K562 (cell line): ENCODE results near the gene SPDL1. TPM values are rescaled to one million over a fixed set of nuclear protein-coding genes. Genes with fewer than 3 reads are reported as not detected.

Source experiments
- ATAC-seq: fragments of 200-7000 bp; cut with Tn5 transposase; 3 replicates; pipeline ENCODE4 v1.9.1; 2020; ENCODE audit warnings: moderate library complexity
- BruUV-seq: library from RNA; stranded (reverse); fragments of 400-500 nt; replicated peaks from 2 replicates; lab custom pipeline; 2021; lab: Mats Ljungman, UMichigan
- CTCF ChIA-PET: fragments of 300-600 bp; formaldehyde crosslinking; extraction: SDS; loops from one replicate; lab custom pipeline; 2021; ENCODE audit warnings: low intra/inter-chr PET ratio; lab: Yijun Ruan, JAX
- POLR2A ChIA-PET: fragments of 300-600, 350-650 bp; sonication (Branson Sonifier 250); formaldehyde crosslinking; extraction: SDS; loops from one replicate; lab custom pipeline; 2021; ENCODE audit warnings: antibody characterized with exemption, inconsistent platforms; lab: Yijun Ruan, JAX
- DNase-seq, 4 experiments: peaks; one replicate each; pipeline versions ENCODE4 v3.0.0 to v3.0.0-alpha.2; 2011 to 2018; ENCODE audit warnings: low spot score in 3 of 4, mixed read lengths in 3 of 4; ENCODE audit errors: extremely low read depth in 1 of 4
- FAIRE-seq: peaks from 2 replicates; lab custom pipeline; 2011; peaks lifted over from hg19 to GRCh38; lab: Jason Lieb, UNC
- H2AFZ ChIP-seq: 2 replicates; pipeline ENCODE4 v1.6.0; 2011; ENCODE audit warnings: low read depth, low read length, control low read depth, inconsistent platforms
- H3K27ac ChIP-seq: fragments of 200-600 bp; 3 replicates; pipeline ENCODE4 v1.8.0; 2011; ENCODE audit warnings: low read depth, mild to moderate bottlenecking, control low read depth, inconsistent platforms, low read length, moderate library complexity, mixed read lengths; ENCODE audit errors: extremely low read depth
- H3K27me3 ChIP-seq, 2 experiments: fragments of 300-600 bp in 1 of 2; 2 replicates in 1 of 2; 3 replicates in 1 of 2; pipeline versions ENCODE4 v1.6.0 to v1.8.0; 2011; ENCODE audit warnings: inconsistent platforms in 2 of 2, low read length in 2 of 2, mild to moderate bottlenecking in 1 of 2, mixed read lengths in 1 of 2, moderate library complexity in 1 of 2; ENCODE audit not compliant: control insufficient read depth in 2 of 2, insufficient read depth in 2 of 2
- H3K36me3 ChIP-seq: fragments of 300-600 bp; 3 replicates; pipeline ENCODE4 v1.8.0; 2011; ENCODE audit warnings: mild to moderate bottlenecking, low read length, inconsistent platforms; ENCODE audit not compliant: control insufficient read depth, insufficient read depth
- H3K4me1 ChIP-seq, 2 experiments: fragments of 200-600 bp in 1 of 2; replicated peaks in 1 of 2; 2 replicates in 1 of 2; 3 replicates in 1 of 2; pipeline versions ENCODE4 v1.5.1 to v1.8.0; 2011; ENCODE audit warnings: inconsistent platforms in 2 of 2, low read length in 2 of 2, mild to moderate bottlenecking in 1 of 2, mixed read lengths in 1 of 2, moderate library complexity in 1 of 2; ENCODE audit not compliant: control insufficient read depth in 2 of 2, insufficient read depth in 2 of 2
- H3K4me2 ChIP-seq: 2 replicates; pipeline ENCODE4 v1.6.1; 2011; ENCODE audit warnings: low read length, control low read depth, inconsistent platforms, mixed read lengths; ENCODE audit not compliant: insufficient read depth
- H3K4me3 ChIP-seq: fragments of 200-600 bp; sonication (generic), shearing (Covaris generic); 2 replicates; pipeline ENCODE4 v1.5.1; 2016; ENCODE audit warnings: control low read depth, inconsistent platforms
- H3K79me2 ChIP-seq: fragments of 200-600 bp; 3 replicates; pipeline ENCODE4 v1.8.0; 2011; ENCODE audit warnings: low read length, inconsistent platforms; ENCODE audit not compliant: control insufficient read depth, insufficient read depth
- H3K9ac ChIP-seq, 2 experiments: 2 replicates each; pipeline versions ENCODE4 v1.6.0 to v1.6.1; 2011; ENCODE audit warnings: low read depth in 2 of 2, low read length in 2 of 2, control low read depth in 1 of 2, inconsistent platforms in 1 of 2, mild to moderate bottlenecking in 1 of 2, mixed read lengths in 1 of 2; ENCODE audit not compliant: insufficient read depth in 1 of 2
- H3K9me1 ChIP-seq: one replicate; pipeline ENCODE4 v1.6.0; 2011; ENCODE audit warnings: inconsistent platforms, mild to moderate bottlenecking, low read length, moderate library complexity; ENCODE audit not compliant: control insufficient read depth, insufficient read depth
- H3K9me3 ChIP-seq: replicated peaks from 2 replicates; pipeline ENCODE4 v1.5.1; 2011; ENCODE audit warnings: low read depth, low read length, inconsistent platforms; ENCODE audit not compliant: control insufficient read depth, insufficient read depth
- H4K20me1 ChIP-seq: replicated peaks from 2 replicates; pipeline ENCODE4 v1.6.1; 2011; ENCODE audit warnings: low read length, inconsistent platforms, mixed read lengths; ENCODE audit not compliant: control insufficient read depth, insufficient read depth
- CTCFL ChIP-seq: IDR thresholded peaks from 2 replicates; pipeline ENCODE4 v1.6.1; 2011; ENCODE audit warnings: borderline replicate concordance, low read depth, mild to moderate bottlenecking, moderate library complexity, low read length; ENCODE audit not compliant: insufficient read depth, poor library complexity, severe bottlenecking
- TCF3 ChIP-seq: sonication (generic); formaldehyde crosslinking; IDR thresholded peaks from 2 replicates; pipeline ENCODE4 v1.4.0; 2020; ENCODE audit warnings: mild to moderate bottlenecking, missing genetic modification reagents
- XRCC5 ChIP-seq: fragments of 200-400 bp; formaldehyde crosslinking; IDR thresholded peaks from 2 replicates; pipeline ENCODE4 v1.6.1; 2017; ENCODE audit warnings: low read depth, mild to moderate bottlenecking, low read length
- WGBS: fragments of 100-300 bp; shearing (Covaris generic); methylation state at CpG from one replicate; pipeline ENCODE4 v1.1.6; 2016; ENCODE audit warnings: low coverage, mixed read lengths; ENCODE audit not compliant: insufficient coverage; ENCODE audit errors: missing lambda C conversion rate; 5-methylcytosine and 5-hydroxymethylcytosine counted together
- in situ Hi-C: fragments of 300-500 bp; cut with MboI; formaldehyde crosslinking; loops from 4 replicates; pipeline ENCODE4 v1.15.0; 2018; ENCODE audit warnings: inconsistent platforms, mixed read lengths
- intact Hi-C: fragments of 100-400 bp; cut with micrococcal nuclease; formaldehyde crosslinking; loops from 2 replicates; pipeline ENCODE4 v1.14.2; 2022
- polyA plus RNA-seq, 8 experiments: library from polyadenylated mRNA; depleted of rRNA in 4 of 8; stranded (reverse) in 5 of 8; unstranded in 3 of 8; fragments of >200 nt; fragmentation: Nextera tagmentation in 2 of 8; fragmentation: Illumina TruSeq in 1 of 8; extraction: Ambion mirVana in 2 of 8; extraction: Trizol in 1 of 8; gene quantifications; 2 replicates each; pipeline versions ENCODE4 v1.2.1 to v1.2.3, GENCODE V29; 2011 to 2014; ENCODE audit warnings: inconsistent platforms in 1 of 8, missing spikeins in 1 of 8
- total RNA-seq, 7 experiments: library from RNA; depleted of rRNA in 6 of 7; stranded (reverse); fragments of >200 nt in 6 of 7; fragmentation: Illumina TruSeq in 2 of 7; extraction: Trizol in 2 of 7; gene quantifications; 2 replicates each; pipeline versions ENCODE4 v1.2.1 to v1.2.3, GENCODE V29; 2011 to 2021; ENCODE audit warnings: low replicate concordance in 1 of 7

Gene SPDL1
- total and polyA plus RNA-seq, 9 of the 15 experiments (the other 6 are each of a cell fraction or from before 2014, with no cell fraction given): 32.4 to 59.6 (median 49.0) TPM

DNA sequence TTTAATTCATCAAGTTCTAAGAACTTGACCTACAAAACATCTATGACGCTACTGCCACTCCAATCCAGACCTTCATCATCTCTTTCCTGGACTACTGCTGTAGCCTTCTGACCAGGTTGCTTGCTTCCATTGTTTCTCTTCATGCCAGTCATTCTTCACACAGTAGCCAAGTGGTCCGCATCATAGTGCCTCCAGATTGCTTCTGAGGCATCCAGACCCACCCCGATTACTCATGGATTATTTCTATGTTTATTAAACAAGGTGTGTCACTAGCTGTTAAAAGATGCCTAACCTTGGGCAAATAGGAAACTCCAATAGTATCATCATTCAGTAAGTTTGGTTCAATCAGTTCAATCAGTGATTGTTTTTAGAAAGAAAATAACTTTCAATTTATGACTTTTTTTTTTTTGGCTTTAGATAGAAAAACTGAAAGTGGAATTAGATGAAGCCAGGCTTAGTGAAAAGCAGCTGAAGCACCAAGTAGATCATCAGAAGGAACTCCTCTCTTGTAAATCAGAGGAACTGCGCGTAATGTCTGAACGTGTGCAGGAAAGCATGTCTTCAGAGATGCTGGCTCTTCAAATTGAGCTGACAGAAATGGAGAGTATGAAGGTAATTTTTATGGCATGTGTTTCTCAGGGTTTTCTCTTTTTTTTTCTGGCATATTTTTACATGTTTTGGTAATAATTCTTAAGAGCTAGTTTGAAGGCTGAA lies 9.5 kb downstream of the SPDL1 start:
- Histone ChIP-seq H3K9me3 (no peaks in the 10 kb centered on the region), H3K36me3 (peaks cover 90% of the 10 kb centered on the region), H3K4me1 (no peaks in the 10 kb centered on the region), H3K9me1 (no peaks in the 10 kb centered on the region), H3K4me2 (no peak overlapping the region), H3K4me3 (no peak overlapping the region), H3K79me2 (no peaks in the 10 kb centered on the region), H3K27ac (no peak overlapping the region), H3K27me3 (no peaks in the 10 kb centered on the region), H3K9ac (no peak overlapping the region), H4K20me1 (no peaks in the 10 kb centered on the region), H2AFZ (no peak overlapping the region)
- in situ Hi-C loops: no loop called here
- BruUV-seq: no TSS peak
- ATAC-seq (no peak), FAIRE-seq (no peak), DNase-seq (no peak)
- ChIA-PET POLR2A (interaction anchor here (0.6 to 1.0 kb wide), 2 partner anchors 10 to 77 kb away, joined by 3 read pairs; partner anchors contain the start of gene SPDL1), CTCF (no interaction called here)
- 90% methylated on average over 6 of the region's 6 CpGs for WGBS
- intact Hi-C loops: no loop called here
- TF ChIP-seq XRCC5: no peak
- TF ChIP-seq CTCFL: no peak
- no peak for TF ChIP-seq TCF3 (CRISPR knock-in tag)
